Measurements from ENCODE around the gene CNNM2. TPM values are rescaled to one million over a fixed set of nuclear protein-coding genes. Genes with fewer than 3 reads are reported as not detected.

CNNM2 gene
- 2.2 and 4.0 TPM in 2 replicates for polyA plus RNA-seq (2012; rRNA removed)
- 2.5 and 3.1 TPM in 2 replicates for polyA plus RNA-seq (2012; cell fraction: cytosol; rRNA removed)
- 5.4 and 5.6 TPM in 2 replicates for polyA plus RNA-seq (2012; cell fraction: nucleus; rRNA removed)

DNA sequence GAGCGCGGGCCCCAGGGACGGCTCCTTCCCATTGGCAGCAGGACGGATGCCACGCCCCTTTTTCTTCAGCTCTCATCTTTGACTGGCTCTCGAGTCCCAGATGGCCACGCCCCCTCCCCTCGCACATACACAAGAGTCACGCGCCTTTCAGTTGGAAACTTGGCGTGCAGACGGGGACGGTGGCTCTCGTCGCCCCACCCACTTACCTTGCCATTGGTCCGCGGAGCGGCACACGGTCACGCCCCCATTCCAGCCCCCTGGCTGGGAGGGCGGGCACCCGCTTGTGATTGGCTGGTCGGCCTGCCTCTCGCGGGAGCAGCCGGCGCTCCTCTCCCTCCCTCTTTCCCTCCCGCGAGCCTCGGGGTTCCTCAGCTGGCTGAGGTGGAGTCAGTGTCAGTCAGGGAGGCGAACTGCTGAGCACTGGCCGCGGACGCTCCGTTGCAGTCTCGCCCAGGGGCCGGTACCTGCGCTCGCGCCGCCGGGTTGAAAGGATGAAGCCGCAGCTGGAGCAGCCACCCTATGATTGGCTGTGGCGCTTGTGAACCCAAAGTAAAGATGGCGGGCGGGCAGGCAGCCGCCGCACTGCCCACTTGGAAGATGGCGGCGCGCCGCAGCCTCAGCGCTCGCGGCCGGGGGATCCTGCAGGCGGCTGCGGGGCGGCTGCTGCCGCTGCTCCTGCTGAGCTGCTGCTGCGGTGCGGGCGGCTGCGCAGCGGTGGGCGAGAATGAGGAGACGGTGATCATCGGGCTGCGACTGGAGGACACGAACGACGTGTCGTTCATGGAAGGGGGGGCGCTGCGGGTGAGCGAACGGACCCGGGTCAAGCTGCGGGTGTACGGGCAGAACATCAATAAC is at the start of gene CNNM2:
Gene CNNM2, plus strand, starts transcription at position 333 of the 855 bp plus-strand sequence. Its CDS starts 187 bp downstream, at position 520.
- ChIA-PET POLR2A (interaction anchor here (1.0 to 1.7 kb wide), 3 partner anchors 136 to 274 kb away, joined by 3 to 6 read pairs (median 4); no protein-coding TSS in a partner anchor), CTCF (interaction anchor here (0.6 to 8.6 kb wide), 59 partner anchors 9 to 430 kb away, joined by 3 to 264 read pairs (median 4); partner anchors contain the start of gene RPEL1)
- H3K27ac ChIP-seq (ENCODE audit: low read depth in 2 of 2, low read length in 1 of 2) = peak within 1 kb of the TSS; percentile 76 to 89
- H3K9ac ChIP-seq = peak within 1 kb of the TSS; percentile 75
- H2AFZ ChIP-seq (ENCODE audit: low read depth) = peak within 1 kb of the TSS; percentile 95
- no peaks in the 10 kb centered on the region for H4K20me1 ChIP-seq (ENCODE audit: insufficient read depth)
- DNase-seq = peak; percentile 98
- H3K4me2 ChIP-seq = peak within 1 kb of the TSS; percentile 100
- no peaks in the 10 kb centered on the region for H3K36me3 ChIP-seq (replicated peaks in 1 of 2; ENCODE audit: control insufficient read depth in 1 of 2, insufficient read depth in 2 of 2, low read length in 1 of 2)
- no peaks in the 10 kb centered on the region for H3K27me3 ChIP-seq (ENCODE audit: insufficient read depth)
- peaks cover 3% of the 10 kb centered on the region; the same call in 1 of the 2 replicates for H3K9me3 ChIP-seq
- H3K4me3 ChIP-seq (ENCODE audit: low read depth in 2 of 2, low read length in 1 of 2) = peak within 1 kb of the TSS; percentile 97 to 99
- WGBS (ENCODE audit: low lambda C conversion rate) = under 1% methylated on average over 24 of the region's 80 CpGs
- H3K9me2 ChIP-seq = no peaks in the 10 kb centered on the region
- H3K4me1 ChIP-seq (ENCODE audit: control insufficient read depth in 1 of 2, insufficient read depth in 2 of 2, low read depth in 1 of 2, low read length in 1 of 2) = peaks cover 13 to 28% of the 10 kb centered on the region in 2 experiments; a peak in 3 of 4 replicates
- peaks cover 4% of the 10 kb centered on the region for H3F3A ChIP-seq (replicated peaks; ENCODE audit: insufficient read depth)
- no peaks in the 10 kb centered on the region for H3K79me2 ChIP-seq (ENCODE audit: insufficient read depth)
- no peak for TF ChIP-seq RFX5 (IDR thresholded peaks at IDR 0.05; ENCODE audit: low read length)
- no peak for TF ChIP-seq TCF12 (IDR thresholded peaks at IDR 0.05)
- TF ChIP-seq, protein P1, sequence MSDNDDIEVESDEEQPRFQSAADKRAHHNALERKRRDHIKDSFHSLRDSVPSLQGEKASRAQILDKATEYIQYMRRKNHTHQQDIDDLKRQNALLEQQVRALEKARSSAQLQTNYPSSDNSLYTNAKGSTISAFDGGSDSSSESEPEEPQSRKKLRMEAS (IDR thresholded peaks at IDR 0.05; ENCODE audit: low read depth) = peak; percentile 99
- TF ChIP-seq, protein P2, sequence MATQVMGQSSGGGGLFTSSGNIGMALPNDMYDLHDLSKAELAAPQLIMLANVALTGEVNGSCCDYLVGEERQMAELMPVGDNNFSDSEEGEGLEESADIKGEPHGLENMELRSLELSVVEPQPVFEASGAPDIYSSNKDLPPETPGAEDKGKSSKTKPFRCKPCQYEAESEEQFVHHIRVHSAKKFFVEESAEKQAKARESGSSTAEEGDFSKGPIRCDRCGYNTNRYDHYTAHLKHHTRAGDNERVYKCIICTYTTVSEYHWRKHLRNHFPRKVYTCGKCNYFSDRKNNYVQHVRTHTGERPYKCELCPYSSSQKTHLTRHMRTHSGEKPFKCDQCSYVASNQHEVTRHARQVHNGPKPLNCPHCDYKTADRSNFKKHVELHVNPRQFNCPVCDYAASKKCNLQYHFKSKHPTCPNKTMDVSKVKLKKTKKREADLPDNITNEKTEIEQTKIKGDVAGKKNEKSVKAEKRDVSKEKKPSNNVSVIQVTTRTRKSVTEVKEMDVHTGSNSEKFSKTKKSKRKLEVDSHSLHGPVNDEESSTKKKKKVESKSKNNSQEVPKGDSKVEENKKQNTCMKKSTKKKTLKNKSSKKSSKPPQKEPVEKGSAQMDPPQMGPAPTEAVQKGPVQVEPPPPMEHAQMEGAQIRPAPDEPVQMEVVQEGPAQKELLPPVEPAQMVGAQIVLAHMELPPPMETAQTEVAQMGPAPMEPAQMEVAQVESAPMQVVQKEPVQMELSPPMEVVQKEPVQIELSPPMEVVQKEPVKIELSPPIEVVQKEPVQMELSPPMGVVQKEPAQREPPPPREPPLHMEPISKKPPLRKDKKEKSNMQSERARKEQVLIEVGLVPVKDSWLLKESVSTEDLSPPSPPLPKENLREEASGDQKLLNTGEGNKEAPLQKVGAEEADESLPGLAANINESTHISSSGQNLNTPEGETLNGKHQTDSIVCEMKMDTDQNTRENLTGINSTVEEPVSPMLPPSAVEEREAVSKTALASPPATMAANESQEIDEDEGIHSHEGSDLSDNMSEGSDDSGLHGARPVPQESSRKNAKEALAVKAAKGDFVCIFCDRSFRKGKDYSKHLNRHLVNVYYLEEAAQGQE (IDR thresholded peaks at IDR 0.05; ENCODE audit: low read depth, low read length) = 0 out of 2 replicates have a peak, but pooled peaks have one; percentile 29
- no peak for TF ChIP-seq FOSL2 (IDR thresholded peaks at IDR 0.05; ENCODE audit: borderline replicate concordance, low read depth)
- TF ChIP-seq MXI1 (IDR thresholded peaks at IDR 0.05; ENCODE audit: low read depth, low read length) = peak; percentile 94
- peak; percentile 98 for TF ChIP-seq CHD2 (IDR thresholded peaks at IDR 0.05; ENCODE audit: low read length, partially characterized antibody)
- no peak for TF ChIP-seq EZH2phosphoT487 (IDR thresholded peaks at IDR 0.05; ENCODE audit: borderline replicate concordance, low read depth)
- TF ChIP-seq, protein P3, sequence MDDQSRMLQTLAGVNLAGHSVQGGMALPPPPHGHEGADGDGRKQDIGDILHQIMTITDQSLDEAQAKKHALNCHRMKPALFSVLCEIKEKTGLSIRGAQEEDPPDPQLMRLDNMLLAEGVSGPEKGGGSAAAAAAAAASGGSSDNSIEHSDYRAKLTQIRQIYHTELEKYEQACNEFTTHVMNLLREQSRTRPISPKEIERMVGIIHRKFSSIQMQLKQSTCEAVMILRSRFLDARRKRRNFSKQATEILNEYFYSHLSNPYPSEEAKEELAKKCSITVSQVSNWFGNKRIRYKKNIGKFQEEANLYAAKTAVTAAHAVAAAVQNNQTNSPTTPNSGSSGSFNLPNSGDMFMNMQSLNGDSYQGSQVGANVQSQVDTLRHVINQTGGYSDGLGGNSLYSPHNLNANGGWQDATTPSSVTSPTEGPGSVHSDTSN (IDR thresholded peaks at IDR 0.05) = peak; percentile 99
- peak; percentile 99 for TF ChIP-seq TAF1 (IDR thresholded peaks at IDR 0.05; ENCODE audit: borderline replicate concordance, low read depth, low read length)
- TF ChIP-seq, protein P4, sequence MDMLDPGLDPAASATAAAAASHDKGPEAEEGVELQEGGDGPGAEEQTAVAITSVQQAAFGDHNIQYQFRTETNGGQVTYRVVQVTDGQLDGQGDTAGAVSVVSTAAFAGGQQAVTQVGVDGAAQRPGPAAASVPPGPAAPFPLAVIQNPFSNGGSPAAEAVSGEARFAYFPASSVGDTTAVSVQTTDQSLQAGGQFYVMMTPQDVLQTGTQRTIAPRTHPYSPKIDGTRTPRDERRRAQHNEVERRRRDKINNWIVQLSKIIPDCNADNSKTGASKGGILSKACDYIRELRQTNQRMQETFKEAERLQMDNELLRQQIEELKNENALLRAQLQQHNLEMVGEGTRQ (IDR thresholded peaks at IDR 0.05; ENCODE audit: borderline replicate concordance, low read depth, low read length) = peak; percentile 27
- no peak for TF ChIP-seq GABPA (IDR thresholded peaks at IDR 0.05; ENCODE audit: low read depth)
- no peak for TF ChIP-seq TEAD4 (IDR thresholded peaks at IDR 0.05; ENCODE audit: borderline replicate concordance, insufficient read depth)
- TF ChIP-seq RAD21 (IDR thresholded peaks at IDR 0.05; ENCODE audit: low read length) = no peak
- TF ChIP-seq, protein P5, sequence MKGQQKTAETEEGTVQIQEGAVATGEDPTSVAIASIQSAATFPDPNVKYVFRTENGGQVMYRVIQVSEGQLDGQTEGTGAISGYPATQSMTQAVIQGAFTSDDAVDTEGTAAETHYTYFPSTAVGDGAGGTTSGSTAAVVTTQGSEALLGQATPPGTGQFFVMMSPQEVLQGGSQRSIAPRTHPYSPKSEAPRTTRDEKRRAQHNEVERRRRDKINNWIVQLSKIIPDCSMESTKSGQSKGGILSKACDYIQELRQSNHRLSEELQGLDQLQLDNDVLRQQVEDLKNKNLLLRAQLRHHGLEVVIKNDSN (IDR thresholded peaks at IDR 0.05; ENCODE audit: borderline replicate concordance, low read depth) = peak; percentile 71; the same call in 1 of the 2 replicates
- TF ChIP-seq, protein P6, sequence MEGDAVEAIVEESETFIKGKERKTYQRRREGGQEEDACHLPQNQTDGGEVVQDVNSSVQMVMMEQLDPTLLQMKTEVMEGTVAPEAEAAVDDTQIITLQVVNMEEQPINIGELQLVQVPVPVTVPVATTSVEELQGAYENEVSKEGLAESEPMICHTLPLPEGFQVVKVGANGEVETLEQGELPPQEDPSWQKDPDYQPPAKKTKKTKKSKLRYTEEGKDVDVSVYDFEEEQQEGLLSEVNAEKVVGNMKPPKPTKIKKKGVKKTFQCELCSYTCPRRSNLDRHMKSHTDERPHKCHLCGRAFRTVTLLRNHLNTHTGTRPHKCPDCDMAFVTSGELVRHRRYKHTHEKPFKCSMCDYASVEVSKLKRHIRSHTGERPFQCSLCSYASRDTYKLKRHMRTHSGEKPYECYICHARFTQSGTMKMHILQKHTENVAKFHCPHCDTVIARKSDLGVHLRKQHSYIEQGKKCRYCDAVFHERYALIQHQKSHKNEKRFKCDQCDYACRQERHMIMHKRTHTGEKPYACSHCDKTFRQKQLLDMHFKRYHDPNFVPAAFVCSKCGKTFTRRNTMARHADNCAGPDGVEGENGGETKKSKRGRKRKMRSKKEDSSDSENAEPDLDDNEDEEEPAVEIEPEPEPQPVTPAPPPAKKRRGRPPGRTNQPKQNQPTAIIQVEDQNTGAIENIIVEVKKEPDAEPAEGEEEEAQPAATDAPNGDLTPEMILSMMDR (IDR thresholded peaks at IDR 0.05) = peak; percentile 39
- TF ChIP-seq YY1 (IDR thresholded peaks at IDR 0.05; ENCODE audit: low read depth) = peak; percentile 99
- TF ChIP-seq ELF1 (IDR thresholded peaks at IDR 0.05) = no peak
- no peak for TF ChIP-seq MEF2A (IDR thresholded peaks at IDR 0.05; ENCODE audit: borderline replicate concordance, low read depth)
- TF ChIP-seq, protein P7, sequence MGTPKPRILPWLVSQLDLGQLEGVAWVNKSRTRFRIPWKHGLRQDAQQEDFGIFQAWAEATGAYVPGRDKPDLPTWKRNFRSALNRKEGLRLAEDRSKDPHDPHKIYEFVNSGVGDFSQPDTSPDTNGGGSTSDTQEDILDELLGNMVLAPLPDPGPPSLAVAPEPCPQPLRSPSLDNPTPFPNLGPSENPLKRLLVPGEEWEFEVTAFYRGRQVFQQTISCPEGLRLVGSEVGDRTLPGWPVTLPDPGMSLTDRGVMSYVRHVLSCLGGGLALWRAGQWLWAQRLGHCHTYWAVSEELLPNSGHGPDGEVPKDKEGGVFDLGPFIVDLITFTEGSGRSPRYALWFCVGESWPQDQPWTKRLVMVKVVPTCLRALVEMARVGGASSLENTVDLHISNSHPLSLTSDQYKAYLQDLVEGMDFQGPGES (IDR thresholded peaks at IDR 0.05; ENCODE audit: low read depth, low read length) = peak; percentile 49; the same call in 1 of the 2 replicates

Measured in SK-N-SH (cell line).